ENCODE data around the gene SIX1.

SIX1 gene

DNA sequence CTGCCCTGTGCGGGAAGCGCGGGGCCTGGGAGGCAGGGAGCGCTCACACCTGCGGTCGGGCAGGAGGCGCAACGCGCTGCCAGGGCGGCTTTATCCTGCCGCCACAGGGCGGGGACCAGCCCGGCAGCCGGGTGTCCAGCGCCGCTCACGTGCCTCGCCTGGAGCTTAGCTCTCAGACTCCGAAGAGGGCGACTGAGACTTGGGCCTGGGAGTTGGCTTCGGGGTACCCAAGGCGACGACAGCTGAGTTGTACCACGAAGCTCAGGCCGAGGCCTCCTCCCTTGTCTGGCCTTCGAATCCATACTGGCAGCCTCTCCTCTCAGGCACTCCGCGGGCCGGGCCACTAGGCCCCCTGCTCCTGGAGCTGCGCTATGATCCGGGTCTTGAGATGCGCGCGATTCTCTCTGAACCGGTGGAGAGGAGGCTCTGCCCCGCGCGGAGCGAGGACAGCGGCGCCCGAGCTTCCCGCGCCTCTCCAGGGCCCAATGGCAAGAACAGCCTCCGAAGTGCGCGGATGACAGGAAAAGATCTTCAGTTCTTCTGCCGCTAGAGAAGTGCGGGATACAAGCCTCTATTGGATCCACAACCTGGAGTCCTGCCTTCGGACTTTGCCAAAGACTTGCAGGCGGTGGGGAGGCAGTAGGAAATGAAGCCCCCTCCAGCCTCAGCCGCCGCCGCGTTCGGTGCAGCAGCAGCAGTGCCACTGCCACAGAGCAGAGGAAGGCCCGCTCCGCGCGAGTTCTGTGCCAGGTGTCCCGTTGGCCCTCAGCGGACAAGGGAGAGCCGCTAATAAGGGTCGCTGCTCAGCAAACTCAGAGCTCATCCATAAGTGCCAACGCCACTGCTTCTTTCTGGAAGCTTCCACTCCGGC is 6.8 kb downstream of the SIX1 start:
- DNase-seq (ENCODE audit: low read depth, low spot score) = no peak

- no peak for DNase-seq (ENCODE audit: low read depth, low spot score)
Measured at GRCh38 chr14:60641742-60642269, 7.5 kb downstream of the SIX1 start.

DNA sequence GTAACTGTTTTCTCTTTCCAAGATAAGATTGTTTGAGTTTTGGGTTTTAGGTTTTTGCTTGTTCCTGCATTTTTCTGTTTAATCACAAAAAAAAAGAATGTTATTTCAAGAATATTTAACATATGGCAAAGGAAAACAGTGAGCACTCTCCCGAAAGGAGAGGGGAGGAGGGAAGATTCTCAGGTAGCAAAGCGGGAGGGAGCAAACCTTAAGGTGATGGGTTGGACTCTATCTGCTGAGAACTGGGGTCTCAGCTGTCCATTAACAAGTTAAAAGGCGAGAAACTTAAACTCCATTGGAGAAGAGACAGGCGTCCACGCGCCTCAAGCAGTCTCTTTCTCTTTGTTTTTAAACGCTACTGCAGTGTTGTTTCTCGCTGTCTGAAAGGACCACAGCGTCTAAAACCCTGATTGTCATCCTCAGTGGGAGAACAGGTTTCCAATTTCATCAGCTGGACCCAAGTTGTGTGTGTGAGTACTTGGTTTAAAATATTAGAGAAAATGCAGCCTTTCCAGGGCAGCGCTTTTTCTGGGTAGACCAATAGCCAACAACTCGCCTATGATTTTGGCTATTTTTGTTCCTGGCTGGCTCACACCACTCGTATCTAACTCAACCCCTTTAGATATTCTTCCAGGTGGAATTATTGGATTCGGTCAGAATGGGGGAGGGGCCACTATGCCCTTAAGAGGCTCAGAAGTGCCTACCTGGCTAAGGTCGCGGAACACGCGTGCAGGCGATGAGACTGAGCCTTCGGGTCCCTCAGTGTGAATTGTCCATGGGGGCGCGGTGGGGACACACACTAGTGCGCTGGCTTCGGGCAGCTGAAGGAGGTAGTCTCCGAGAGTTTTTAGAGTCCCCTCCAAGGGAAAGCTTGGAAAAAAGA is 8.2 kb downstream of the SIX1 start:
- no peak for DNase-seq (ENCODE audit: low read depth, low spot score)

DNA sequence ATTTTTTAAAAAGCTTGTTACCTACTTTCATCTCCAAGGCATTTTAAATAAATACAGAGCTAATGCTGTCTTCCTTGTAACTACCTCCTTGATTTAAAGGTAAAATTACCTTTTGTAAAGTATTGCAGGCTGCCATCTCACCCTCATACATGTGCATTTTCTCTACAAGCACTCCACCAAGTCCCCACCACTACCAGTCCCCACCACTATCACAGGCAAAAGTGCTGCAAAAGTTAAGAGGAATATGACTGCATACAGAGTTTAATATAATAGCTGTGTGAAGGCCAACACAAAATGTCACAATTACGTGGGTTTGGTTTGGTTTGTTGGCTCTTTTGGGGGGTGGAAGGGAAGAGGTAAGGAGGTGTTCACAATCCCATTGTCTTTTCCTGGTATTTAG is 9.6 kb downstream of the SIX1 start:
- DNase-seq (ENCODE audit: low read depth, low spot score) = no peak

DNA sequence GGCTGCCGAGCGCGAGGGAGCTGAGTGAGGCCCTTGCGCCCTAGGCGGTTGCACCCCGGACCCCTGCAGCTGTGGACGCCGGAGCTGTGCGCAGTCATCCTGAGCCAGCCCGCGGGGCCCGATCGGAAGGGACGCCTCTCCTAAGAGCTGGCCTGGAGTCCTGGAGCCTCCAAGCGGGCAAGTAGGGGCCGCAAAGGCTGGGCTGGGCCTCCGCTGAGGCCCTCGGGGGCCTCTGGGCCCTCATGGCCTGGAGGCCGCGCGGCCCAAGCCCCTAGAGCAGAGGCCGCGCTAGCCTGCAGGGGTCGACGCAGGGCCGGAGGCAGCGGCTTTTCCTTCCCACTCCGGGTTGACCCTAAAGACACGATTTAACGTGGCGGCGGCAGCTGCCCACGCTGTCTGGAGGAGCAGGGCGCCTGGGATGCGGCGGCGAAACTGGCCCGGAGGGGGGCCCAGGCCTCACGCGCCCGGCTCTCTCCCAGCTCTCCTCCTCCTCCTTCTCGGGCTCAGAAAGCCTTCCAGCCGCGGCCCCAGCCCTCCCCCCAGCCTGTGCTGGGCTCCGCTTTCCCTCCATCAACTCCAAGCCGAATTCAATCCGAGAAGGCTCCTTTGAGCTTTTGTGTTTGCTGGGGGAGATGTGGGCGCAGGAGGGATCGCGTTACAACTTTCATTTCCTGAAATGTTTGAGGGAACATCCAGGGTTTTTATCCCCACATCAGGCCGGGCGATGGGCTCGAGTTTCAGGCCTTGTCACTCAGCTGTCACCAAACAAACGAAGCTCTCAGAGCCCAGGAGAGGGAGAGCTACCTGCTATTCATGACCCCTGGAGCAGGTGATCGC is 11.6 kb downstream of the SIX1 start:
- no peak for DNase-seq (ENCODE audit: low read depth, low spot score)

DNA sequence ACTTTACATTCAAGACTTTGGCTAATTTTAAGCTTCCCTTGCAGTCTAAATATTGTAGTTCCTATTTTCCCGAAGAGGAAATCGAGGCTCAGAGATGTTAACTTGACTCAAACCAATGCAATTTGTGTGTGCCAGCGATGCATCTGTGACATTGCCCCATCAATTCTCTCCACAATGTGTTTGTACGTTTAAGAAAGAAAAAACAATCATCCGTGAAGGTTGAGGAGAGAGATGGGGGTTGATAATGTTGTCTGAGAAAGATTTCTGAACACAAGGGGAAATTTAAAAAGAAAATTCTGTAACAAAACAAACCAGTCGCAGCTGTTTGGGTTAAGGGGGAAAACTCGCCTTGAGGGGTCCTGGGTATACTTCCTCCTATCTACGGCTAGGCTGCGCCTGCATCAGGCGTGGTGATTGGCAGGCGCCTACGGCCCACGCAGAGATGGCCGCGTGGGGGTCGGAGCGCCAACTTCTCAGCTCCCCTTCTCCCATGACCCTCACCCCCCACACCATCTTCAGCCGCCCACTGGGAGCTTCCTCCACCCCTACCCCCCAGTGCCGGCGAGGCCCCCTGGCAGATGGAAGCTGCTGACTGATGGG is 12.3 kb downstream of the SIX1 start:
- DNase-seq (ENCODE audit: low read depth, low spot score) = no peak

DNA sequence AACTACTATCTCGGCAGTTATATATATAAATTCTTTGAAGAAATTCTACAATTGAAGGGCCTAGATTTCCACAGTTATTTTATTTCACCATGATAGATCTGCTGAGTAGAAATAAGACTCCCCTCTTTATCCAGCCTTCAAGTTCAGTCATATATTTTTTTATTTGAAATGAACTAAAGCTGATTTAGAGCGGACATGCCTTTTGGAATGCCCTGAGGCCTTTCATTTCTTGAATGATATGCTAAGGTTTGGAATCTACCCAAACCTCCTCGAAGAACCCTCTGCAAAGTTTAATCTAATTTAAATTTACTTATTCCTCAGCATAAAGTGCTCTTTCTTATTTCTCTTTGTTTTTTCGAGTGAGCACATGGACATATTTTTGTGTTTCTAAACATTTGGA is 15.1 kb downstream of the SIX1 start:
- no peak for DNase-seq (ENCODE audit: low read depth, low spot score)

GRCh38 chr14:60632777-60633176 is 16.5 kb downstream of the SIX1 start:
- no peak for DNase-seq (ENCODE audit: low read depth, low spot score)

- no peak for DNase-seq (ENCODE audit: low read depth, low spot score)
Measured at GRCh38 chr14:60632257-60632656, 17.0 kb downstream of the SIX1 start.

DNA sequence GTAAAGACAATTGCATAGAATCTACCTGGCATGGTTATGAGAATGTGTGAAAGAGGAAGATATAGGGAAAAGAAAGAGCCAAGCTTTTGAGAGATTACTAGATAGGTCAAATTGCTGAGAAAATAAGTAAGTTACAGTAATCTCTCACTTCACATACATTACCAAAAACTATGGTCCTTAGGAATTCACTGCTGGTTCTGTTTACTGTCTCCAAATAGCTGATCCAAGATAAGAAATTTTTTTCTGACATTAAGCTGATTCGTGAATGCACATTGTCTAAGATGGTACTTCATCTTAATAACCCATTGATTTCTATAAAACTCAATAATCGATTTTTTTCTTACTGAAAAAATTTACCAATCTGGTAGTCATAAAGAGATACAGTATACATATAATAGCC is 17.4 kb downstream of the SIX1 start:
- DNase-seq (ENCODE audit: low read depth, low spot score) = no peak

- no peak for DNase-seq (ENCODE audit: low read depth, low spot score)
Measured at GRCh38 chr14:60630129-60630528, 19.1 kb downstream of the SIX1 start.

- DNase-seq (ENCODE audit: low read depth, low spot score) = no peak
Measured at GRCh38 chr14:60628892-60629291, 20.4 kb downstream of the SIX1 start.

DNA sequence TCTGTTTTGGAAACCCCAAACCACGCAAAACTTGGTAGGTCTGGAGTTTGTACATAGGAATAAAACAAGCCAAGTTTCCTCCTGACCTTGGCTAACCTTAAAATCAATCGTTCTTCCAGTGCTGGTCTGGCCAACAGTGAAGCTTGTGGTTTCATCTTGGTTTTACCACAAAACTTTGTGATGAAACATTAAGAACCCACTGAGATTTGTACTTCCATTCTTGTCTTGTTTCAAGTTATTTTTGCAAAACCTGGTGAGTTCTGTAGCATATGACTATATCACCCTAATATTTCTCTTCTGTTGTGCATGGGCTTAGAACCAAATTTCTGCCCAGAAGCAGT is 26.4 kb downstream of the SIX1 start:
- no peak for DNase-seq (ENCODE audit: low read depth, low spot score)

DNA sequence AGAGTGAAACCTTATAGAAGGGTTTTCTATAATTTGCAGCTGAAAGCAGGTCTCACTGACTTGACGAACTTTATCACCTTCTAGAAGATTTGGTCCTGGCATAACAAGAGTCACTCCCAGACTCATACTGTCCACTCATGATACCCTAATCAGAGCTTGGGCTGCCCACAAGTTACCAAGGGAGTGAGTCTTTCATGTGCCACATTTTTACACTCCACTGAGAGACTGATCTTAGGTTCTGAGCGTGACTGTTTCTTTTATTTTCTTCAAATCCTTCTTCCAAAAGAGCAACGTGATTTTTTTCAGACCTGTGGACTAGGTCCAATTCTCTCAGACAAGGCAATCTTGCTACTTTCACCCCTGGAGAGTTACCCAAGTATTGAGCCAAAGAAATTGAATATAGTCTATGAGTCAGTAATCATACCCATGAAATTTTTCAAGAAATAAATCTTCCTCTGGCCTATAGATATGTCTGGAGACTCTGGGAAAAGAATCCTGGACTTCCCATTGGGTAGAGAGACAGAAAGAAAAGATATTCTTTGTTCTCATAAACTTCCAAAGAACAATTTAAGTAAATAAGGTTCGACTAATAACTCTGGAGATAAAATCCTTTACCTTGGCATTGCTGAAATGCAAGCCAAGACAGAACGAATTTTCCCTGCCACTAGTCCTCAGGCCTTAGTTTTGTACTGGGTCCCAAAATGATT is 26.9 kb downstream of the SIX1 start:
- no peak for DNase-seq (ENCODE audit: low read depth, low spot score)

- DNase-seq (ENCODE audit: low read depth, low spot score) = no peak
Measured at GRCh38 chr14:60621386-60621785, 27.9 kb downstream of the SIX1 start.

GRCh38 chr14:60618241-60618640 is 31.0 kb downstream of the SIX1 start:
- DNase-seq (ENCODE audit: low read depth, low spot score) = no peak

GRCh38 chr14:60616461-60616959 is 32.8 kb downstream of the SIX1 start:
- DNase-seq (ENCODE audit: low read depth, low spot score) = no peak

DNA sequence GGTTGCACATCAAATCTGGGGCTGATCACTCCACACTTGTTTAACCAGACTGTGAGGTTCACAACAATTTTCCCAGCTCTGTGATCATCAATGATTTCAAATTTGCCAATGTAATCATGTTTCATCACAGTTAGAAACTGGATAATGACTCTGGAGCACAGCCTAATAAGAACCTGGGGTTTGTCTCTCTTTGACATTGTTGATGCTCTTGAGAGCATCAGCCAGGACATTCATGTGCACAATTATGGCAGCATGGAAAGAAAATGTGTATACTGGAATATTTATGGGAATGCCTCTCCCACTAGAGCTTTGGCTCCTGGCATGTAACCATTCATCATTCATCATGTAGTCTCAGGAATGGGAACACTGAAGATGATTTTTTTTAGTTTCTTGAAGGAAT is 47.0 kb downstream of the SIX1 start:
- DNase-seq (ENCODE audit: low read depth, low spot score) = no peak

DNA sequence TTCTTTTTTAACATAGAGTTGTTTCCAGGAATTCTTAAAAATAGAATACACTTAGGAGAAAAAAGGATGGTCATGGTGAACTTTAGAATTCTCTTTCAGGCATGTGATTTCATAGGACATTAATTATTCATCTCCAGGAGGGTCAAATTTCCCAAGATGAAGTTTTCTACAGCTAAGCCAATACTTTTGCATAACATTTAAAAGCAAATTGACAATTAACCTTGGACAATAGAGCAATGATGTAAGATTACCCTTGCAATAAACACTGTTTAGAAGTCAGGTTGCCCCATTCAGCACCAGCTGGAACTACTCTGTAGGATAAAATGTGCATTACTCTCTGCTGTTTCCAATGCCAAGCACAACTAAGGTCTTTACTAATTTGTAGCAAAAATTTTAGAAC is 49.5 kb downstream of the SIX1 start:
- DNase-seq (ENCODE audit: low read depth, low spot score) = no peak

- DNase-seq (ENCODE audit: low read depth, low spot score) = no peak
Measured at GRCh38 chr14:60596139-60596538, 53.1 kb downstream of the SIX1 start.

DNA sequence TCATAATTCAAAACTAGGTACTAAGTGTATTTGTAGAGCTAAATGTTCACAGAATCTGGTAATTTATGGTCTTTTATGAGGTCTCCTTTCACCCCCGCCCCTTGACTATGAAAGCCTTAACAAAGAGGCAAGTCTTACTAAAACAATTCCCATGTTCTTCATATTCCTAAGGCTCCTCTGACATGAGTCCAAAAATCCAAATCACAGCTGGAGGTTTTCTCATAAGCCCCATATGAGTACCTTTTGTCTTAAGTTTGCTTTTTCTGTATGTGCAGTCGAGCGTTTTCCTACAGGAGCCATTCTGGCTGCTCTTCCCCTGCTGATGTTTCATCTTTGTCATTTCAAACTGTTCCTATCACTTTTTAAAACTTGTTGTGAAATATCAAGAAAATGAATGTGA is 55.2 kb downstream of the SIX1 start:
- no peak for DNase-seq (ENCODE audit: low read depth, low spot score)

Measured in activated naive CD8-positive, alpha-beta T cell treated with anti-CD3 and anti-CD28 coated beads, Interleukin-2, amount 50 U/mL, for 16 hours (primary cell).